RCC 7860 (cell line): Measurements from ENCODE around the gene TMEM121B.
A peak's percentile ranks its signal among the peaks of the same experiment; 100 is the strongest.

ENCODE experiments used
- DNase-seq: peaks from one replicate; pipeline ENCODE4 v3.0.0-alpha.2; 2015; ENCODE audit warnings: low spot score
- FAIRE-seq: peaks from 2 replicates; lab custom pipeline; 2012; peaks lifted over from hg19 to GRCh38; lab: Jason Lieb, UNC

Gene TMEM121B

GRCh38 chr22:17097062-17097461, 24.1 kb downstream of the TMEM121B start:
- FAIRE-seq = no peak
- DNase-seq = no peak

DNA sequence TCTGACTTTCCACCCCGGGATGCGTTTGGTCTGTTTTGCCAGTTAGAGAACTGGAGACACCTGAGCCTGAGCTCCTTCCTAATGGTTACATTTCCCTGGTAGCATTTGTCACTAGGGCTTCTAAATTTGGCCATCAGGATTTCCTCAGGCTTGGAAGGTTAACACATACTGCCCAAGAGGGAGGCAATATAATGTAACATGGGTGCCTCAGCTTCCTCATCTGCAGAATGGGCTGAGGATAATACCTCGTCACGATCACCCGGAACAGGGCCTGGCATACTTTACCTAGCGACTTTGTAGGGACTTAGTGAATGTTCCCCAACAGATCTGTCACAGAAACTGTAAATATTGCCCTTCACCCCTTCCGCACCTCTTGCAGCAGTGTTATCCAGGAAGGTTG, 25.1 kb downstream of the TMEM121B start:
- DNase-seq (no peak), FAIRE-seq (no peak)

- no peak for FAIRE-seq
- DNase-seq = no peak
These were observed 25.6 kb downstream of the TMEM121B start for GRCh38 chr22:17095538-17095937.

DNA sequence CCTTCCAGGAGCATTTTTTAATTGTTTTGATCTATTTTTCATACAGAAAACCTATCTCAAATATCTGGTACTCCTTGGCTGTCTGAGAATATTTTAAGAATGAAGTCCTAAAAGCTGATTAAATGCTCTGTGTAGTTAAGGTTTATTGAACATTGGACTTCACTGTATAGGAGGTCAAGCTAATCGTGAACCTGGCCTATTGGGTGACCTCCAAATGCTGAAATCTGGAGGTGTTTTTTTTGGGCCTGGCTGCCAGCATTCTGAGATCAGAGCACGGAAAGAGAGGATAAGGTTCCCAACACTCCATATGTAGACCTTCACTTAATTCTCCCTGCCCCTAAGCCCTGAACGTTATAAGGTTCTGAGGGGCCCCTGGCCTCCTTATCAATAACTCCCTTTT, 28.1 kb downstream of the TMEM121B start:
- DNase-seq (no peak), FAIRE-seq (no peak)

DNA sequence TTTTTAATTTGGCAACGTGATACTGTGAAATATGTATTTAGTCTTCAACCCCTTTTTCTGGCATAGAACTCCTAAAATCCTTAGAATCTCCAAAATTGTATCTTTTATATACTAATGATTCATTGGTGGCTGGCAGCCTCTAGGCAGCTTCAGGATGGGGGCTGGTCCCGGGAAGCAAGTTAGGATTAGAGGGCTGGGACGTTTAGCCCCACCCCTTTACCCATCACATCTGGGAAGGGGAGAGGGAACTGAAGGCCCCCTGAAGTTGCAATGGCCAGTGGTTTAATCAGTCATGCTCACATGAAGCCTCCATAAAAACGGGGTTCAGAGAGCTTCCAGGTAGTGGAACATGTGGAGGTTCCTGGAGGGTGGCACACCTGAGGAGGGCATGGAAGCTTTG, 29.3 kb downstream of the TMEM121B start:
- no peak for FAIRE-seq
- no peak for DNase-seq

DNA sequence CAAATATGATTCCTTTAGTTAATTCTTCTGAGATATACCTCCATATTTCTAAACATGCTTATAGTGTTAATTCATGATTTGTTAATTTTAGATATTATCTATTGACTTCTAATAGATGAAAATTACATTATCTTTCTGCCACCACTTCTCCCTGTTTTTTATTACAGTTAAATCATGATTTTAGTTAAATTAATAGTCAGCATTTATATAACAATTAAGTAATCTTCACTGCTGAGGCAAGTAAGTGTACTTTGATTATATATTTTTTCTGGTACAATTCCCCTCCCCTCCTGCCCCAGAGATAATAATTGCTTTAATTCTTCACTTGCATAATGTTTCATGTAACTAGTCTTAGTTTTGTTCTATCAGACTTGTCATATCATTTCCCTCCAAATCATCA, 30.6 kb downstream of the TMEM121B start:
- DNase-seq = no peak
- FAIRE-seq = no peak

- peak; percentile 9 for DNase-seq
- FAIRE-seq = no peak
These were observed 33.5 kb downstream of the TMEM121B start for GRCh38 chr22:17087498-17088131.

- FAIRE-seq = no peak
- DNase-seq = no peak
These were observed 34.2 kb downstream of the TMEM121B start for GRCh38 chr22:17086788-17087497.

DNA sequence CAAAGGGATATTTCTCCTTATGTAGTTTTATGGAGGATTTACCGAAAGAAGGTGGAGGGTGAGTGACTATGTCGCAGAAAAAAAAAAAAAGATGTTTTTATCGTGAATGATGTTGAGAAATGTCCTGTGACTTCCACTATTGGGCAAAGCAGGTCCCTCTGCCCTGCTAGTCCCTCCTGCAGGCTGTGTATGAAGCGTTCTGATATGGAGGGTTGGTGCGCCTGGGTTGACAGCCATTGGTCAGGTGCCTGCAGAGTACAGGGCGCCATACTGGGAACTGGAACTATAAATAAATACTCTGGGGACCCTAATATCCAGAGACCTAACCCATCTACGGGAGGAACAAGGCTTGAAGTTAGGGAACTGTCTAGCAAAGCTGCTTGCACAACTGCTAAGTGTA, 34.9 kb downstream of the TMEM121B start:
- FAIRE-seq (no peak), DNase-seq (no peak)

- no peak for DNase-seq
- FAIRE-seq = no peak
These were observed 35.6 kb downstream of the TMEM121B start for GRCh38 chr22:17085277-17086181.

- DNase-seq = peak; percentile 77
- FAIRE-seq = peak; percentile 62
These were observed 36.4 kb downstream of the TMEM121B start, which contains the start of gene IL17RA for GRCh38 chr22:17084554-17085276. IL17RA (plus strand) TSS chr22:17085000; CDS start chr22:17085092, 92 bp downstream.

DNA sequence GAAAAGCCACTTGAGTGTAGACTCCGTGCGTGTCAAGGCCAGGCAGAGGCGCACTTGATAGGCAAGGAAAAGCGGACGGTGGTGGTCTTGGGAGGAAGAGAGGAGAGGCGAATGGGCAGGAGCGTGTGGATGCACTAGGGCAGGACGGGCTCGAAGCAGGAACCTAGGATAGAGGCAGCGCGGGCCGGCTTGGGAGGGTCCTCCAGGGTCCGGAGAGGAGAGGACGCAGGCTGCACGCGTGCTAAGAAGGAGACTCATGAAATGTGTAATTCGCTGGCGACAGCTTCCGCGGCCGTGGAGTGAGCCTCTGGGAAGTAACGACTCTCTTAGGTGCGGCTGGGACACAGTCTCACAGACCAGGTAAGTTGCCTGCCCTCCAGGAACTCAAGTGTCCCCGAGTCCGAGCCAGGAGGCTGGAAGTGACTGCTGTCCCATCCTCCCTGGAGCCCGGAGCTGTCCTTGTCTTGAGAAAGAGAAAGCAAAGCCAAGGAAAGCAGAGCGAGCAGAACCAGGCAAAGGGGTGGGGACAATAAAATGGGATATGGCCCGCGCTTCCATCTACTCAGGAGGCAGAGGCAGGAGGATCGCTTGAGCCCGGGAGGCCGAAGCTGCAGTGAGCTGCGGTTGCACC, 37.2 kb downstream of the TMEM121B start:
- FAIRE-seq = no peak
- DNase-seq = no peak

DNA sequence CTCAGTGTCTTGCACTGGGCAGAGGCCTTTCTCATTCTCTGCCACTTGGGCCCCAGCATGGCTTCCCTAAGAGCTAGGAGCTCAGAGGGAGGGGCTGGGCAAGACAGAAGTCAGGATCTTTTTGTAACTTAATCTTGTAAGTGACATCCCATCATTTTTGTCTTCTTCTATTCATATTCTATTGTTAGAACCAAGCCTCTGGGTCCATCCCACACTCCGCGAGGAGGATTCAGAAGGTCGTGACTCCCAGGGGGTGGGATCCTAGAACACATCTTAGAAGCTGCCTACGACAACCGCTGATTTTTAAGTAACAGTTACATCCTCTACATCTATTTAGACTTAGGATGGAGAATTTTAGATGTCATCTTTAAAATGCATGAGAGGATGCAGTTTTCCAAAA, 37.9 kb downstream of the TMEM121B start:
- FAIRE-seq = no peak
- DNase-seq = no peak

- DNase-seq (no peak), FAIRE-seq (no peak)
These were observed 41.6 kb downstream of the TMEM121B start for GRCh38 chr22:17079572-17079971.

- FAIRE-seq (peak; percentile 84), DNase-seq (peak; percentile 79)
These were observed 43.9 kb downstream of the TMEM121B start for GRCh38 chr22:17077255-17077654.

GRCh38 chr22:17074648-17075002, 46.5 kb downstream of the TMEM121B start:
- DNase-seq = no peak
- FAIRE-seq = no peak

- FAIRE-seq (no peak), DNase-seq (no peak)
These were observed 48.3 kb downstream of the TMEM121B start for GRCh38 chr22:17072877-17073276.
